Measurements from ENCODE around the gene CHAMP1.

DNA sequence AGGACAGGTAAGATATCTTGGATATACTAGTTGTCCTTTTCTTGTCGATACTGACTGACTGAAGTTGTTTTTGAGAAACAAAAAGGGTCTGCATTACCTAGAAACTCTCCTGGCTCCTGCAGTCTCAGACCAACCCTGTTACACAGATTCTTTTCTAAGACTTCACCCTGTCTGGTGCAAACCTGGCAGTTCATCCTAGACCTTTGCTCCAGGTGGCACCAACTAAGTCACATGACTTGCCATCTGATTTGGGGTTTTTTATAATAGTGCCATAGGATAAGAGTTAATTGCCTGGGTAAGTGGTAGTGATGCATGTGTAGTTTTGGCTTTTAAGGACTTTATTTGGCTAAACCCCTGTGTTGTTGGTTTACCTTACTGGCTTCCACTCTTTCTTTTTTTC, 14.3 kb downstream of the CHAMP1 start:
- TF ChIP-seq, protein P1, sequence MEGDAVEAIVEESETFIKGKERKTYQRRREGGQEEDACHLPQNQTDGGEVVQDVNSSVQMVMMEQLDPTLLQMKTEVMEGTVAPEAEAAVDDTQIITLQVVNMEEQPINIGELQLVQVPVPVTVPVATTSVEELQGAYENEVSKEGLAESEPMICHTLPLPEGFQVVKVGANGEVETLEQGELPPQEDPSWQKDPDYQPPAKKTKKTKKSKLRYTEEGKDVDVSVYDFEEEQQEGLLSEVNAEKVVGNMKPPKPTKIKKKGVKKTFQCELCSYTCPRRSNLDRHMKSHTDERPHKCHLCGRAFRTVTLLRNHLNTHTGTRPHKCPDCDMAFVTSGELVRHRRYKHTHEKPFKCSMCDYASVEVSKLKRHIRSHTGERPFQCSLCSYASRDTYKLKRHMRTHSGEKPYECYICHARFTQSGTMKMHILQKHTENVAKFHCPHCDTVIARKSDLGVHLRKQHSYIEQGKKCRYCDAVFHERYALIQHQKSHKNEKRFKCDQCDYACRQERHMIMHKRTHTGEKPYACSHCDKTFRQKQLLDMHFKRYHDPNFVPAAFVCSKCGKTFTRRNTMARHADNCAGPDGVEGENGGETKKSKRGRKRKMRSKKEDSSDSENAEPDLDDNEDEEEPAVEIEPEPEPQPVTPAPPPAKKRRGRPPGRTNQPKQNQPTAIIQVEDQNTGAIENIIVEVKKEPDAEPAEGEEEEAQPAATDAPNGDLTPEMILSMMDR (IDR thresholded peaks at IDR 0.05; ENCODE audit: insufficient read depth, low read depth, low read length), result no peak
- no peak for TF ChIP-seq EZH2 (IDR thresholded peaks at IDR 0.05; ENCODE audit: insufficient read depth, low read length)
